Measurements from ENCODE around the gene ENPP3. TPM values are rescaled to one million over a fixed set of nuclear protein-coding genes. Genes with fewer than 3 reads are reported as not detected.

Gene ENPP3
- total and polyA plus RNA-seq, 2 donors (not counting 1 experiment from before 2014, with no cell fraction given), result 0.18 to 0.25 TPM

- no peak for TF ChIP-seq EZH2 (IDR thresholded peaks at IDR 0.05; ENCODE audit: borderline replicate concordance, insufficient read depth, low read depth, low read length, poor library complexity, severe bottlenecking)
- TF ChIP-seq CTCF (IDR thresholded peaks at IDR 0.05), result no peak
- CTCF ChIA-PET, result no interaction called here
- no peak overlapping the region for H3K4me3 Mint-ChIP-seq
Observed at GRCh38 chr6:131754088-131754487, 117.0 kb downstream of the ENPP3 start.

GRCh38 chr6:131754715-131755567, 117.8 kb downstream of the ENPP3 start:
- no peak overlapping the region for H3K27ac Mint-ChIP-seq
- no peak for ATAC-seq (ENCODE audit: low read depth)
- Histone ChIP-seq H2AFZ (ENCODE audit: insufficient read depth, low read depth, low read length, poor library complexity, severe bottlenecking) (no peak overlapping the region), H3K27ac (ENCODE audit: low read length in 2 of 2) (no peak overlapping the region), H4K20me1 (ENCODE audit: control insufficient read depth, insufficient read depth, low read length, poor library complexity, severe bottlenecking) (no peaks in the 10 kb centered on the region), H3K4me3 (ENCODE audit: control extremely low read depth in 1 of 5, extremely low read depth in 1 of 5, insufficient read depth in 1 of 5, low read depth in 2 of 5, low read length in 4 of 5) (no peak overlapping the region), H3K36me3 (replicated peaks in 1 of 2; ENCODE audit: control extremely low read depth in 1 of 2, control insufficient read depth in 1 of 2, extremely low read depth in 1 of 2, insufficient read depth in 2 of 2, low read length in 1 of 2) (no peaks in the 10 kb centered on the region), H3K9me3 (ENCODE audit: control extremely low read depth in 1 of 3, control insufficient read depth in 2 of 3, insufficient read depth in 1 of 3, low read length in 2 of 3) (peaks cover 0 to 3% (median 0%) of the 10 kb centered on the region in 3 donors), H3K9ac (ENCODE audit: low read length) (no peak overlapping the region), H3K4me1 (ENCODE audit: control insufficient read depth in 2 of 2, insufficient read depth in 2 of 2, low read length in 2 of 2) (no peaks in the 10 kb centered on the region), H3K79me2 (ENCODE audit: control insufficient read depth, insufficient read depth, low read length) (no peaks in the 10 kb centered on the region), H3K4me2 (replicated peaks; ENCODE audit: low read depth, low read length, poor library complexity, severe bottlenecking) (no peak overlapping the region), H3K27me3 (replicated peaks in 1 of 4; ENCODE audit: control extremely low read depth in 1 of 4, control insufficient read depth in 3 of 4, insufficient read depth in 4 of 4, low read length in 3 of 4) (no peaks in the 10 kb centered on the region)
- no peak for TF ChIP-seq EZH2 (IDR thresholded peaks at IDR 0.05; ENCODE audit: borderline replicate concordance, insufficient read depth, low read depth, low read length, poor library complexity, severe bottlenecking)
- TF ChIP-seq CTCF (IDR thresholded peaks at IDR 0.05), result no peak
- no peak overlapping the region for H3K4me3 Mint-ChIP-seq
- WGBS (ENCODE audit: insufficient coverage), result no CpG with 5 or more reads among the region's 9 CpGs
- intact Hi-C loops (cut with micrococcal nuclease), result no loop called here
- CTCF ChIA-PET, result no interaction called here
- H3K9me3 Mint-ChIP-seq (ENCODE audit: insufficient read depth), result no peaks in the 10 kb centered on the region
- peaks cover 37% of the 10 kb centered on the region for H3K27me3 Mint-ChIP-seq
- POLR2A ChIA-PET, result no interaction called here
- no peaks in the 10 kb centered on the region for H3K4me1 Mint-ChIP-seq
- no peak for DNase-seq

More at GRCh38 chr6:131754088-131754487, 117.0 kb downstream of the ENPP3 start:
- WGBS (ENCODE audit: insufficient coverage), result no CpG with 5 or more reads among the region's 1 CpG
- H3K27me3 Mint-ChIP-seq, result peaks cover 37% of the 10 kb centered on the region
- DNase-seq (no peak), ATAC-seq (ENCODE audit: low read depth) (no peak)
- H3K36me3 ChIP-seq (replicated peaks in 1 of 2; ENCODE audit: control extremely low read depth in 1 of 2, control insufficient read depth in 1 of 2, extremely low read depth in 1 of 2, insufficient read depth in 2 of 2, low read length in 1 of 2), result no peaks in the 10 kb centered on the region
- peaks cover 0 to 3% (median 0%) of the 10 kb centered on the region in 3 donors for H3K9me3 ChIP-seq (ENCODE audit: control extremely low read depth in 1 of 3, control insufficient read depth in 2 of 3, insufficient read depth in 1 of 3, low read length in 2 of 3)
- no peaks in the 10 kb centered on the region for H3K9me3 Mint-ChIP-seq (ENCODE audit: insufficient read depth)
- no peak overlapping the region for H3K9ac ChIP-seq (ENCODE audit: low read length)
- H3K4me1 ChIP-seq (ENCODE audit: control insufficient read depth in 2 of 2, insufficient read depth in 2 of 2, low read length in 2 of 2), result no peaks in the 10 kb centered on the region
- POLR2A ChIA-PET, result no interaction called here
- intact Hi-C loops (cut with micrococcal nuclease), result no loop called here
- H4K20me1 ChIP-seq (ENCODE audit: control insufficient read depth, insufficient read depth, low read length, poor library complexity, severe bottlenecking), result no peaks in the 10 kb centered on the region
- H3K4me1 Mint-ChIP-seq, result no peaks in the 10 kb centered on the region
- no peak overlapping the region for H3K27ac Mint-ChIP-seq
- no peak overlapping the region for H3K27ac ChIP-seq (ENCODE audit: low read length in 2 of 2)
- H3K4me2 ChIP-seq (replicated peaks; ENCODE audit: low read depth, low read length, poor library complexity, severe bottlenecking), result no peak overlapping the region
- no peak overlapping the region for H3K4me3 ChIP-seq (ENCODE audit: control extremely low read depth in 1 of 5, extremely low read depth in 1 of 5, insufficient read depth in 1 of 5, low read depth in 2 of 5, low read length in 4 of 5)
- no peaks in the 10 kb centered on the region for H3K79me2 ChIP-seq (ENCODE audit: control insufficient read depth, insufficient read depth, low read length)
- no peak overlapping the region for H2AFZ ChIP-seq (ENCODE audit: insufficient read depth, low read depth, low read length, poor library complexity, severe bottlenecking)
- H3K27me3 ChIP-seq (replicated peaks in 1 of 4; ENCODE audit: control extremely low read depth in 1 of 4, control insufficient read depth in 3 of 4, insufficient read depth in 4 of 4, low read length in 3 of 4), result no peaks in the 10 kb centered on the region
